GM21423 (cell line): Measurements from ENCODE around the gene TAS2R10.
"Not testable (repeated sequence)": the region's sequence is repeated elsewhere in the genome, so short reads cannot be mapped to it uniquely, and the experiment has no call there.

Experiments
- ATAC-seq: cut with Tn5 transposase; IDR thresholded peaks from one replicate; pipeline ENCODE4 v1.9.1; 2021; ENCODE audit warnings: mild to moderate bottlenecking, moderate library complexity; ENCODE audit not compliant: unreplicated experiment

Gene TAS2R10, protein sequence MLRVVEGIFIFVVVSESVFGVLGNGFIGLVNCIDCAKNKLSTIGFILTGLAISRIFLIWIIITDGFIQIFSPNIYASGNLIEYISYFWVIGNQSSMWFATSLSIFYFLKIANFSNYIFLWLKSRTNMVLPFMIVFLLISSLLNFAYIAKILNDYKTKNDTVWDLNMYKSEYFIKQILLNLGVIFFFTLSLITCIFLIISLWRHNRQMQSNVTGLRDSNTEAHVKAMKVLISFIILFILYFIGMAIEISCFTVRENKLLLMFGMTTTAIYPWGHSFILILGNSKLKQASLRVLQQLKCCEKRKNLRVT

DNA sequence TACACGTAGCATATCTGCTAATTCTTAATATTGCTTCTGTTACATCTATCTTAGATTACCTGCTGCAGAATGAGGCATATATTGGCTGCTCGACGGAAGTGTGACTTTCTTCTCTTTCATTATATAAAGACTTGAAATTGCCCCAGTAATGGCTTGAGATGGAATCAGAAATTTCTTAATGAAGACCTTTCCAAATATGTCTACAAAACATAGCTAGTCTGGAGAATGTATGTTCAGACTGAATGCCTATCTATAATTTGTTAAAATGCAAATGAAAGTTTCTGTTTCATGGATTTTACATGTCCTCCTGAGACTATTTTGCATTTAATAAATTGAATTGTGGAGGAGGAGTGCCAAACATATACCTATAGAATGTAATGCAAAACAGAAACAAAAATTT lies at the start of gene TAS2R10:
Gene TAS2R10, minus strand, starts transcription at position 101 of the 400 bp plus-strand sequence. Its CDS starts 89 bp downstream, at position 12.
- ATAC-seq, result no peak

DNA sequence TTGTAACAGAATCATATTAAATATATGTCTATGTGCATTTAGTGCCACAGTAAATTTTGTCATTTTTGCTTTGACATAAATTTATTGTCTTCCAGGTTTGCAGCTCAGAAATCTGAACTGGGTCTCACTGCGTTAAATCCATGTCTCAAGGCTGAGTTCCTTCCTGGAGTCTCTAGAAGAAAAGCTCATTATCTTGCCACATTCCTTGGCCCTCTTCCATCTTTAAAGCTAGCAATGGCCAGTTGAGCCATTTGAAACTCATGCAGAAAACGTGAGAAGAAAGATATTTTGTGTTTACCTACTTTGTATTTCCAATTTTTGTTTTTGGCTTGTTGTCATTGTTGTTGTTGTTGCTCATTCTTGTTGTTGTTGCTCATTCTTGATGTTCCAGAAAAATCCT lies 47.2 kb upstream of the TAS2R10 start:
- ATAC-seq, result no peak

DNA sequence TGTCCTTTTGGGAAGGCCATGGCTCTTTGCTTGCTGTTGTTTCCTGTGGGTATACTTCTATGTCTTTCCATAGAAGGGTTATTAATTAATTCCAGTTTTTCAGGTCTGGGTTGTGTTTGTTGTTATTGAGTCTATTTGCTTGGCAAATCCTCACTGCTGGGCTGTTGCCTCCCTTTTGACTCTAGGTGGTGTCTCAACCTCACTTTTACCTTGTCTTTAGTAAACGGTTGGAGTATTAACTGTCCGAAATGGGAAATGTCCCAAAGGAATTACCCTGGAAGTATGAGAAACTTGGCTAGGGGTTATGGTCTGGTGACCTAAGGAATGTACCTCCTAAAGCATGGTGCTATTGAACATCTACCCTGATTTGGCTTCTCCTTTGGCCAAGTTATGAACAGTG lies 41.2 kb upstream of the TAS2R10 start:
- no peak for ATAC-seq

DNA sequence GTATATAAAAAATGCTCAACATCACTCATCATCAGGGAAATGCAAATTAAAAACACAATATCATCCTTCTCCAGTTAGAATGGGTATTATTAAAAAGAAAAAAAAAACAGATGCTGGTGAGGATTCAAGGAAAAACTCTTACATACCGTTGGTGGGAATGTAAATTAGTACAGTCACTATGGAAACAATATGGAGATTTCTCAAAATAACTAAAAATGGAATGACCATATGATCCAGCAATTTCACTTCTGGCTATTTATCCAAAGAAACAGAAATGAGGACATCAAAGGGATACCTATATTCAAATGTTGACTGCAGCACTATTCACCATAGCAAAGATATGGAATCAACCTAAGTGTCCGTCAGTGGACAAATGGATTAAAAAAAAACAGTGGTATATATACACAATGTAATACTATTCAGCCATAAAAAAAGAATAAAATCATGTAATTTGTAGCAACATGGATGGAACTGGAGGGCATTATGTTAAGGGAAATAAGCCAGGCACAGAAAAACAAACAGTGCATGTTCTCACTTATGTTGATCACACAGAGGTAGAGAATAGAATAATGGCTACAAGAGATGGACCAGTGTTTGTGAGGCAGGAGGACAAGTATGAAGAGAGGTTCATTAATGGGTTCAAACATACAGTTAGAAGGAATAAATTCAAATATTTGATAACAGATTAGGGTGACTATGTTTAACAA lies 37.5 kb upstream of the TAS2R10 start:
- ATAC-seq, result no peak

DNA sequence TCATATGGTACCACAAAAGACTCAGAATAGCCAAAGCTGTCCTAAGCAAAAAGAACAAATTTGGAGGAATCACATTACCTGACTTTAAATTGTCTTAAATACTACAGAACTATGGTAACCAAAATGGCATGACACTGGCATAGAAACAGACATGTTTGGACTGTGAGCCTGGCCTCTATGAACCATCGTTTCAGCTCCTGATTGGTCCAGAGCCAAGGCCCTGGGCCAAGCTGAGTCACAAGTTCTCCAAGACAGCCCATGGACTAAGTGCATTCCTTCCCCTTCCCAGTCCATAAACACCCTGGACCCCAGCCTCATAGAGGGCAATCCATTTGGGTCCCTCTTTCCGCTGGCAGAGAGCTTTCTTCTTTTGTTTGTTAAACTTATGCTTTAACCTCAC lies 35.2 kb upstream of the TAS2R10 start:
- ATAC-seq, result no peak

DNA sequence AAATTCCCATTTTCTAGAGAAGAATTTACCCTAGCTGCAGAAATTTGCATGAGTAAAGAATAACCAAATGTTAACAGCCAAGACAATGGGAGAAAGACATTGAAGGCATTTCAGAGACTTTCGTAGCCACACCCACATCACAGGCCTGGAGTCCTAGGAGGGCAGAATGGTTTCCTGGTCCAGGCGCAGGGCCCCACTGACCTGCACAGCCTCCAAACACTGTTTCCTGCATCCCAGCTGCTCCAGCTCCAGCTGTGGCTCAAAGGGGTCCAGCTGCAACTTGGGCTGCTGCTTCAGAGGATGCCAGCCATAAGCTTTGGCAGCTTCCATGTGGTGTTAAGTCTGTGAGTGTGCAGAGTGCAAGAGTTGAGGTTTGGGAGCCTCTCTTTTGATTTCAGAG lies 29.6 kb upstream of the TAS2R10 start:
- no peak for ATAC-seq

DNA sequence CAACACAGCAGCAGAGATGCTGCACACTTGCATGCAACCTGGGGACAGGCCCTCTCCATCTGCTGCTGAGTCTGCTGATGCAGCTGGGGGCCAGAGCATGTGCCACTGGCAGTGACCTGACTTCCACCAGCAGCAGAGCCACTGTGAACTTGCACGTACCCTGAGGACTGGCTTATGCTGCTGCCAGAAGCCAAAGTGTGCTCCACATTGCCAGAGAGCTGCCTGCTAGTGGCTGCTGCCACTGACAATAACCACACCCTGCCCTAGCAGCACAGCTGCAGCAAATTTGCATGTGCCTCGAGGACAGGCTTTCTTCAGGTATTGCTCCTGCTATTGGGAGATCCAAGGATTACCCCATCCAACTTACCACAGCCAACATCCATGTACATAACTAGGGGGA lies 27.6 kb upstream of the TAS2R10 start:
- no peak for ATAC-seq

DNA sequence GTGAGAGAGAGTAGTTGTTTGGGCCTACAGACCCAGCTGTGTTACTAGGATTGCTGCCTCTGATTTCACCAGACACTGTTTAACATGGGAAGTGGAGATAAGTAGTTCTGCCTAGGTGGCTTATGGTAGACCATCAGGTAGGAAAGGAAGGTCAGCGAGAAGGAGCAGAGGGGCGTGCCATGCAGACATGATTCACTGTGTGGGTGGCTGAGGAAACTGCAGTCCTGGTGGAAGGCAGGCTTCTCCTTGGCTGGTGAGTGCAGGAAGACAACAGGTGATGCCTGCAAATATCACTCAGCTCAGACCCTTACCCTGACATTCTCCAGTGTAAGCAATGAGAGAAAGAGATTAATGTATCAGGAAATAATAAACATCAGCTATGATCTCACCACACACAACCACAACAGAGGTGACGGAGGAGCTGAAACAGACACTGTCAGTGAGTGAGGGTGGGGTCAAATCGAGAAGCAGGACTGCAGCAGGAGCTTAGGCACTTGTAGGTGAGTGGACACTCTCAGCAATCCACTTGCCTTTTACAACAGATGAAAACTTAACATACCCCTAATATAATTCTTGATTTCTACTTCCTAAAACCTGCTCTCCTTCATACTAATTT lies 25.2 kb upstream of the TAS2R10 start:
- no peak for ATAC-seq

DNA sequence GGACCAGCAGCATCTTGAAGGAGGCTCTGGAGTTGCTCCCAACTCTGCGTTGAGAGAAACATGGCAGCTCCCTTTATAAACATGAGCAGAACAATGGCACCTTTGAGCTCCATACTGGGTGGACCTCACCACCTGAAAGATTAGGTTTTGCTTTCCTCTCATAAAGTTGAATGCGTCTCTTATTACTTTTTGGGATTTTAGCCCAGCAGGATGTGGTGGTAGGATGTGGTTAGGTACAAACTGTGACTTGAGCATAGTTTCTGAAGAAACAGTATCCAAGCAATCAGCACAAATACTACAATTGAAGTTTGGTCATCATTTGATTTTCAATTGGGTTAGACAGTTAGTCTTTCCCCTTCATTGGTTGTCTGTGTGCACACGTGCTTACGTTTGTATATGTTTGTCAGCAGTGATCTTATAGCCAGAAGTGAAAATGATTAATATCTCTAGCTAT lies 23.3 kb upstream of the TAS2R10 start, which contains the start of gene PRR4:
Gene PRR4, minus strand, starts transcription at position 51 of the 454 bp plus-strand sequence. Its CDS starts 38 bp downstream, at position 13.
- no peak for ATAC-seq

DNA sequence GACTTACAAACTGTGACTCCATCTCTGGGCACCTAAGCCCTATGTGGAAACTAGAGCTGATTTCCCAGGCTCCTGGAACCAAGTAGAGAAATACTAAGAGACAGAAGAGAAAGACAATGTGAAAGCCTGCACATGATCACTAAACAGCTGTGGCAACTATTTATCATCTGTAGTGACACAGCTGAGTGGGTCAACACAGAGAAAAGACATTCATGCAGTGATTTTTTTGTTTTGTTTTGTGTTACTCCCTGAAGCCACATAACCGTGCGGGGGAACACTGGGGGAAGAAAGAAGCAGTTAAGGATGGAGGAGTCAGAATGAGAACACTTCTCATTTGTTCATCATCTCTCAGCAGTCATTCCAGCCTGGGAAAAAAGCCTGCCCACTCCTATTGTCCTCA lies 21.6 kb upstream of the TAS2R10 start:
- no peak for ATAC-seq

DNA sequence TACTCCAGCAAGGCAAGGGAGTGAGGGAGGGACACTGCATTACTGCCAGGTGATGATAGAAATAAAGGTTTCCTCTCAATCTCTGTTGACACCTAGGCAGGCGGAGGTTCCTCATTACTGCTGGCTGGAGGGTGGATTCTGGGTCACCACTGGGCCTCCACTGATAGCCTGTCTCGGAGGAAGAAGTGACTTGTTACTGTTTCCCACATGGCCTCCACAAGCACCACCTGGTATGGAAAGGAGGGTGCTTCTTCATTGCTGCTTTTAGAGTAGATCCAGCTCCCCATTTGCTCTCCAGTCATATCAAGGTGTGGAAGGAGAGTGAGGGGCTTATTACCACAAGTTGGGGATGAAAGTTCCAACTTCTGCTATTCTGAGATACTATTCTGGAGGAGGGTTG lies 16.7 kb upstream of the TAS2R10 start:
- no peak for ATAC-seq

DNA sequence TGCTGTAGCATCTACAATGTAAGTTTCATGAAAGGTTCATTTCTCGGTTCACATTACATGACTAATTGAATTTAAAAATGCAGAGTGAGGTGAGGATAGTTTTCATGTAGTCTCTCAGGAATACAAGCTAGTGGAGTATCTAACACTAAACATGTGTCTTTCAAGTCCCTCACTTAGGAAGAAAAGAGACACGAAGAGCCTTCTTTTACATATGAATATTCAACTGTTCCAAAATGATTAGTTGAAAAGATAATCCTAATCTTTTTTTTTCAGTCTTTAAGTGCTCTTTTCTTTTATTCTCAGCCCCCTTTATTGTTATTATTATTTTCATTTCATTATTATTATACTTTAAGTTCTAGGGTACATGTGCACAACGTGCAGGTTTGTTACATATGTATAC lies 12.3 kb upstream of the TAS2R10 start:
- ATAC-seq, result no peak

DNA sequence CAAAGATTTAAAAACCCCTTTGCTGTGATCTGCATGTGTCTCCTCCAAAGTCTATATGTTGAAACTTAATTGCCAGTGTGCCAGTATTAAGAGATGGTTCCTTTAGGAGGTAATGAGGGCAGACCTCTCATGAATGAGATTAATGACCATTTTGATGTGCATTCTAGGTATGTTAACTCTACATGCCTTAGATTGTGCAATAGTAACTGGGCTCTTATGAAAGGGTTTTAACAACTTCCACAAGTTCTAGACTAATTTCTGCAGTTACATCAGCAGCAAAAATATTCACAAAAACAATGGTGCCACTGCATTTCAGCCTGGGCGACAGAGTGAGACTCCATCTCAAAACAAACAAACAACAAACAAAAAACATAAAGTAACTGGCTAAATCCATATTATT lies 3.8 kb upstream of the TAS2R10 start:
- no peak for ATAC-seq

DNA sequence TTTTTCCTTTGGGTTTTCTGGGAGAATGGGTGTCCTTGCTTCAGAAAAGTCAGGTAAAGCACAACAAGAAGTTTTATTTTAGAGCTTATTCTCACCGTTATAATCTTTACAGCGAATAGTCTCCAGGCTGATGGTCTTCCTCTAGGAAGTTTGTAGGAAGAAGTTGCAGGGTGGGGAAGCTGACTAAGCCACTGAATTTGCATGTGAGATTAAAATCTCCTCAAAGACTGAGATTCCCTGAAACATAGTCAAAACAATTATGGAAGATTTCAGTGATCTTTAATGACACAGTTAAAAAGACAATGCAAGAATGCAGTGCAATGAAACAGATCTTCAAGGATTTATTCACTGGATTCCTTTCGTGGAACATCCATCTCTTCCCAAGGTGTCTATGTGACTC lies 1.2 kb downstream of the TAS2R10 start:
- ATAC-seq, result no peak

DNA sequence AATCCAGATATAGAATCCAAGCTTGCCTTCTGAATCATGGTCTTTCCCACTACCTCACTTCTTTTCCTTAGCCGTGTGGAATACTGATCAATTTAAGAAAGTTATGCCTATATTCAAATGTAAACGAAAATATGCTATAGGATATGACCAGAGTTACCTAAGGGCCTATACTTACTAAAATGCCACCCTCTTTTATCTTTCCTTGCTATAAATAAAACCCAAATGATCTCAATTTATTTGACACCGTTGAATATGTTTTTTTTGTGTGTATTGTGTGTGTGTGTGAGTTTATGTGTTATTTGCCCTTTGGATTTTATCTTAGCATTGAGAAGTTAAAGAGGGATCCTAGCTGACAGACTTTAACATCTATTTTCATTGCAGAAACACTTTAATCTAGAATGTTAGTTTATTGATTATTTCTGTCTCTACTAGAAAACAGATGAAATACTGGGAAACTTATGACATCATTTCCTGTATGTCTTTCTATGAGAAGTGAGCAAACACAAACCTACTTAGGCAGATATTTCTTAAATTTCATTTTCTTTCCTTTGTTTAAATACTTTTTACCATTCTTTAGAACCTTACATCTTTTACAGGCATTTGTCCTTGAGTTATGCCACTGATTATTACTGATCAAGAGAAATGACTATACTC lies 14.1 kb downstream of the TAS2R10 start:
- ATAC-seq, result no peak

DNA sequence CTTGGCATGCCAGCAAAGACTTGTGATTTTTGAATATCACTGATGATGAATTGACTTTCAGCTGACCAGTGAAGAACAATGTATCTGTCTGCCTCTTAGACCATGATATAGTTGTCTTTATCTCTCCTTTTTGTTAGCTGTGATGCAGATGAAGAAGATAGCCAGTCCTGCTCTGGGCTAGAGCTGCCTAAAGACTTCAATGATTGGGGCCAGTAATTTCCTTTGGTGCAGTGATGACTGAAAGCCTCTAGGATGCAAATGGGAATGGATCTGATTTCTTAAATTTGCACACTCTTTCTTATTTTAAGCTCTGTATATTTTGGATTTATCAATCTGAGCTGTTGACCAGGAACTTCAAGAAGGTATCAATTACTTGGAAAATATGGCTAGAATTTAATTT lies 16.1 kb downstream of the TAS2R10 start, which contains the start of gene TAS2R9:
Gene TAS2R9, minus strand, starts transcription at position 101 of the 400 bp plus-strand sequence. Its CDS starts 93 bp downstream, at position 8.
- no peak for ATAC-seq

DNA sequence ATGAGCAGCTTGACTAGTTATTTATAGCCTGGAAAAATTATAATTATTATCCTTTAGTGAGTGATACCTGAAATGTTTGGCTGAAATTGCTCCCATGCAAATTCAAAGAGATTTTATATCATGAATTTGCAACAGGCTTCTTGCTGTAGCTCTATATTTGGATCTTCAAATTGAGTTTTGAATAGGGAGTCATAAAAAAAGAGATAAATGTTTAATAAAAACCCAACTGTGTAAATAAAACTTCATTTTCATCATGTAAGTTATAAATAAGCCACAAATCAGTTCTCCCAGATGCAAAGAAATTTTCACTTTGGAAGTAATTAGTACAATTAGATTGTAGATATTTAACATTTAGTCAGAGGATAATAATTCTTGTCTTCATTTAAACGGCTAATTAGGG lies 19.0 kb downstream of the TAS2R10 start, which contains the start of gene TAS2R8:
Gene TAS2R8, minus strand, starts transcription at position 101 of the 400 bp plus-strand sequence. CDS start 306 bp downstream, outside the sequence.
- no peak for ATAC-seq

DNA sequence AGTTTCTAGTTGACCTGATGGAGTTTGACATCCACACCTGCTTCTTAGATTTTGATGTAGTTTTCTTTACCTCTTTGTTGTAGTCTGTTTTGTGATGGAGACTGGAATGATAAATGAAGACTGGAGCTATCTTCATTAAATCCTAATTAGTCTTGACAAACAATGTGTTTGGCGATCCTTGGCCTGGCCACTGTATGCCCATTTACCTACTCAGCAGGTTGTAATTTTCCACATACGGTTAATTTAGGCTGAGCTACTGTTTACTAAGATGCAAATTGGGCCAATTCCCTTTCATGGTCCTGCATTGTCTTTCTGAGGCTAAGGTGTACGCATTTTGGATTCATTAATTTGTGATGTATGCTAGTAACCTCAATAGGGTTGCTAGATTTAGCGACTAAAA lies 23.6 kb downstream of the TAS2R10 start, which contains the start of gene TAS2R7:
Gene TAS2R7, minus strand, starts transcription at position 41 of the 400 bp plus-strand sequence. CDS start 57 bp downstream, outside the sequence.
- ATAC-seq, result no peak

DNA sequence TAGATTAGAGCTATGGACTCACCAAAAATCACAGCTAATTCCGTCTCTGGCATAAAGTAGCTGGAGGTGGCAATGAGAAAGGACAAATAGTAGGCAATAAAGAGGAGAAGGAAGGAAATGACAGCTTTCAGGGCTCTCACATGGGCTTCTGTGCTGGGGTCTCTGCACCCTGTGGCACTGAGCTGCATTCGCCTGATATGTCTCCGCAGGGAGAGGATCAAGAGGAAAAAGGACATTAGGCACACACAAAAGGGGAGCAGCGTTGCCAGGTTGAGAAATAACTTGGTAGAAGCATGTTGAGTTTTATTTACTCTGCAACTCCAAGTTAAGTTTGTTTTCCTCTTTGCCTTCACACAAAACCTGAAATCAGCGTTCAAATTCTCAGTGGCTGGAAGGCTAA lies 24.4 kb downstream of the TAS2R10 start:
- no peak for ATAC-seq

DNA sequence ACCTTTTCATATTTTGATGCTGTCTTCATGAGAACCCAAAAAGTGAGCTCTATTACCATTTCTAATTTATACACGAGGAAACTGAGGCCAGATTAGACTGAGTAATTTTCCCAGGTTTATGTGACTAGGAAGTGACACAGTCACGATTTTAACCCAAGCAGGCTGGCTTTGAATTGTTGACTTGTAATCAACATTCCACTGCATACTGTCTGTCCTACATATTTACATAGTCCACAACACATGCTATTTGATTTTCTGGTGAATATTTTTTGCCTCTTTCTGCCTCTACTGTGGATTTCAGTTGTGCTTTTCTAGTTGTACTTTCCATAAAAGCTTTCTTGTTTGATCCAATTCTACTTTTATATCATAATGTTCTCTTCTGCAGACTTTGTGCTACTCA lies 31.9 kb downstream of the TAS2R10 start:
- no peak for ATAC-seq

DNA sequence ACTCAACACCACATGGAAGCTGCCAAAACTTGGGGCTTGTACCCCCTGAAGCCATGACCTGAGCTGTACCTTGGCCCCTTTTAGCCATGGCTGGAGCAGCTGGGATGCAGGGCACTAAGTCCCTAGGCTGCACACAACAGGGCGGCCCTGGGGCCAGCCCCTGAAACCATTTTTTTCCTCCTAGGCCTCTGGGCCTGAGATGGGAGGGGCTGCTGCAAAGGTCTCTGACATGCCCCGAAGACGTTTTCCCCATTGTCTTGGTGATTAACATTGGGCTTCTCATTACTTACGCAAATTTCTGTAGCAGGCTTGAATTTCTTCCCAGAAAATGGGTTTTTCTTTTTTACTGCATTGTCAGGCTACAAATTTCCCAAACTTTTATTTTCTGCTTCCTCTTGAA lies 34.4 kb downstream of the TAS2R10 start:
- not testable (repeated sequence) for ATAC-seq
